AG08395 (cell line): Measurements from ENCODE around the gene DOCK9.

Experiments
- DNase-seq: peaks from one replicate; pipeline ENCODE4 v3.0.0; 2012; ENCODE audit warnings: mixed read lengths, low spot score

Gene DOCK9

GRCh38 chr13:98945863-98946605, 31.8 kb downstream of the DOCK9 start:
- no peak for DNase-seq

- no peak for DNase-seq
These were observed 33.5 kb downstream of the DOCK9 start for GRCh38 chr13:98944336-98944735.

GRCh38 chr13:98942997-98943396, 34.9 kb downstream of the DOCK9 start:
- peak; percentile 73 for DNase-seq

- no peak for DNase-seq
These were observed 35.4 kb downstream of the DOCK9 start for GRCh38 chr13:98942485-98942884.

- DNase-seq: no peak
These were observed 36.3 kb downstream of the DOCK9 start for GRCh38 chr13:98941536-98941935.

- no peak for DNase-seq
These were observed 36.7 kb downstream of the DOCK9 start for GRCh38 chr13:98941126-98941525.

GRCh38 chr13:98940325-98941001, 37.4 kb downstream of the DOCK9 start:
- no peak for DNase-seq

- DNase-seq: no peak
These were observed 38.1 kb downstream of the DOCK9 start for GRCh38 chr13:98939660-98940191.

- no peak for DNase-seq
These were observed 39.1 kb downstream of the DOCK9 start for GRCh38 chr13:98938801-98939200.

GRCh38 chr13:98937911-98938381, 39.9 kb downstream of the DOCK9 start:
- no peak for DNase-seq

- DNase-seq: no peak
These were observed 43.6 kb downstream of the DOCK9 start for GRCh38 chr13:98934243-98934642.

GRCh38 chr13:98930151-98930591, 47.7 kb downstream of the DOCK9 start:
- no peak for DNase-seq

GRCh38 chr13:98927951-98928927, 49.6 kb downstream of the DOCK9 start:
- DNase-seq: peak; percentile 66

- no peak for DNase-seq
These were observed 51.9 kb downstream of the DOCK9 start for GRCh38 chr13:98925949-98926348.

- DNase-seq: no peak
These were observed 54.0 kb downstream of the DOCK9 start for GRCh38 chr13:98923641-98924397.

GRCh38 chr13:98922306-98922705, 55.6 kb downstream of the DOCK9 start:
- no peak for DNase-seq

- DNase-seq: no peak
These were observed 56.1 kb downstream of the DOCK9 start for GRCh38 chr13:98921786-98922185.

- no peak for DNase-seq
These were observed 56.8 kb downstream of the DOCK9 start for GRCh38 chr13:98921015-98921580.

- DNase-seq: no peak
These were observed 58.3 kb downstream of the DOCK9 start for GRCh38 chr13:98919566-98919965.

GRCh38 chr13:98918771-98919170, 59.1 kb downstream of the DOCK9 start:
- no peak for DNase-seq

- no peak for DNase-seq
These were observed 60.7 kb downstream of the DOCK9 start for GRCh38 chr13:98917116-98917515.
